ENCODE results near the gene PRSS21.

DNA sequence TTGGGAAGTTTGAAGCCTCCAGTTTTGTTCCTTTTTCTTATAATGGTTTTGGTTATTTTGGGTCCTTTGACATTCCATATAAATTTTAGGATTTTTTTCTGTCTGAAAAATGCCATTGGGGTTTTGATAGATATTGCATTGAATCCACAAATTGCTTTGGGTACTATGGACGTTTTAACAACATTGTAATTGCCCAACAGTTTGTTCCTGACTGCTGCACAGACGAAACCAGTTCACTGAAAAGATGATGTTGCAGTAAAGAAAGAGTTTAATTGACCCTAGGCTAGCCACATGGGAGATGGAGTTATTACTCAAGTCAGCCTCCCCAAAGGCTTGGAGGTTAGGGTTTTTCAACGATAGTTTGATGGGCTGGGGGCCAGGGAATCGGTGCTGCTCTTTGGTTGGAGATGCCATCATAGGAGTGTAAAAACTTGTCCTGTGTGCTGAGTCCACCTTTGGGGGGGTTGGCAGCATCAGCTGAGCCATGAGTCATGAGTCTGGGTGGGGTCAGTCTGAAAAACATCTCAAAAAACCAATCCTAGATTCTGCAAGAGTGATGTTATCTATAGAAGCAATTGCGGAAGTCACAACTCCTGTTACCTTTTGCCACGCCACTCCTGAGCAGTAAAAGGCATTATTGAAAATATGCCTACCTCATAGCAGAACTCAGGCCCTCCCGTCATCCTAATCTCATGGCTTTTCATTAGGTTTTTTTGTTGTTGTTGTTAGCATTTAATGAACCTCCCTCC lies 21.5 kb upstream of the PRSS21 start:
- TF ChIP-seq CTCF (conservative IDR thresholded peaks at IDR 0.05; ENCODE audit: low read length) (no peak), EZH2phosphoT487 (IDR thresholded peaks at IDR 0.05; ENCODE audit: borderline replicate concordance, low read depth, low read length) (no peak)
